Measurements from ENCODE around the gene MAN1C1. TPM values are rescaled to one million over a fixed set of nuclear protein-coding genes. Genes with fewer than 3 reads are reported as not detected.

The MAN1C1 gene
- total RNA-seq, 2 experiments from 2014 or later, result 22.3 to 24.1 TPM

GRCh38 chr1:25673456-25673855 lies 56.9 kb downstream of the MAN1C1 start:
- POLR2A ChIA-PET, result no interaction called here
- Mint-ChIP-seq H3K4me3 (no peak overlapping the region), H3K9me3 (no peaks in the 10 kb centered on the region), H3K36me3 (ENCODE audit: low read depth) (peaks cover 38% of the 10 kb centered on the region), H3K27ac (no peak overlapping the region), H3K27me3 (peaks cover 71% of the 10 kb centered on the region), H3K4me1 (peaks cover 54% of the 10 kb centered on the region)
- CTCF ChIA-PET, result no interaction called here
- no peak for DNase-seq

GRCh38 chr1:25673962-25674806 lies 57.6 kb downstream of the MAN1C1 start:
- POLR2A ChIA-PET, result no interaction called here

GRCh38 chr1:25674807-25675084 lies 58.2 kb downstream of the MAN1C1 start:
- POLR2A ChIA-PET, result interaction anchor here (0.6 kb wide), 1 partner anchor 428 kb away, joined by 3 read pairs; the partner anchor contains the start of gene RSRP1
- Mint-ChIP-seq H3K4me1 (peaks cover 51% of the 10 kb centered on the region), H3K4me3 (no peak overlapping the region), H3K36me3 (ENCODE audit: low read depth) (peaks cover 43% of the 10 kb centered on the region), H3K9me3 (no peaks in the 10 kb centered on the region), H3K27me3 (peaks cover 79% of the 10 kb centered on the region), H3K27ac (no peak overlapping the region)
- no peak for DNase-seq
- CTCF ChIA-PET, result no interaction called here

More at GRCh38 chr1:25673962-25674806, 57.6 kb downstream of the MAN1C1 start:
- Mint-ChIP-seq H3K27ac (no peak overlapping the region), H3K36me3 (ENCODE audit: low read depth) (peaks cover 43% of the 10 kb centered on the region), H3K4me3 (no peak overlapping the region), H3K4me1 (peaks cover 52% of the 10 kb centered on the region), H3K27me3 (peaks cover 76% of the 10 kb centered on the region), H3K9me3 (no peaks in the 10 kb centered on the region)
- CTCF ChIA-PET, result no interaction called here
- no peak for DNase-seq

GRCh38 chr1:25675729-25676476 lies 59.3 kb downstream of the MAN1C1 start:
- peaks cover 84% of the 10 kb centered on the region for H3K27me3 Mint-ChIP-seq
- peak overlapping the region; percentile 22 for H3K4me3 Mint-ChIP-seq
- DNase-seq, result peak; percentile 92
- peak overlapping the region; percentile 23 for H3K27ac Mint-ChIP-seq
- peaks cover 51% of the 10 kb centered on the region for H3K4me1 Mint-ChIP-seq
- H3K9me3 Mint-ChIP-seq, result no peaks in the 10 kb centered on the region
- POLR2A ChIA-PET, result interaction anchor here (0.8 to 2.7 kb wide), 17 partner anchors 8 to 144 kb away, joined by 3 to 28 read pairs (median 6); partner anchors contain the start of genes MAN1C1 and MTFR1L
- peaks cover 45% of the 10 kb centered on the region for H3K36me3 Mint-ChIP-seq (ENCODE audit: low read depth)
- CTCF ChIA-PET, result interaction anchor here (0.7 to 2.6 kb wide), 10 partner anchors 14 to 124 kb away, joined by 3 to 19 read pairs (median 4); partner anchors contain the start of gene MAN1C1

DNA sequence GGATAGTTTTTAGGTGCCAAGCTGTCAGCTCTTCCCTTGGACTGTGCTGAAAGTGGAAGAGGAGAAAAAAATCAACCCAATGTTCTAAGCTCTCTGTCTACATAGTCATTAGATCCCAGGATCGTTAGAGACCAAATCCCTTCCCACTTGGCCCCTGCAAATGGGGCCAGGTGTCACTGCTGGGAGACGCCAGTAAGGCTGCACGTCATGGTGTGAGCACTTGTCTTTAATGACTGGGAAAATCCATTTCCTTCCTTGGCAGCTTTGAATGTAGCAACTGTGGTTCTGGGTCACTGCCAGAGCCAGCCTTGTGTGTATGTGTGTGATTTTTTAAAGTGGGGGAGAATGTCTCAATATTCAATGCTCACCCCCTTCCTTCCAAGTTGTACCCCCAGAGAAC lies 59.9 kb downstream of the MAN1C1 start:
- ChIA-PET CTCF (interaction anchor here (0.8 to 2.6 kb wide), 10 partner anchors 17 to 123 kb away, joined by 3 to 19 read pairs (median 4); partner anchors contain the start of gene MAN1C1), POLR2A (interaction anchor here (0.8 to 2.7 kb wide), 17 partner anchors 9 to 143 kb away, joined by 3 to 28 read pairs (median 6); partner anchors contain the start of genes MAN1C1 and MTFR1L)
- Mint-ChIP-seq H3K36me3 (ENCODE audit: low read depth) (peaks cover 39% of the 10 kb centered on the region), H3K9me3 (no peaks in the 10 kb centered on the region), H3K27ac (no peak overlapping the region), H3K27me3 (peaks cover 80% of the 10 kb centered on the region), H3K4me3 (peak overlapping the region; percentile 22), H3K4me1 (peaks cover 51% of the 10 kb centered on the region)
- DNase-seq, result no peak

DNA sequence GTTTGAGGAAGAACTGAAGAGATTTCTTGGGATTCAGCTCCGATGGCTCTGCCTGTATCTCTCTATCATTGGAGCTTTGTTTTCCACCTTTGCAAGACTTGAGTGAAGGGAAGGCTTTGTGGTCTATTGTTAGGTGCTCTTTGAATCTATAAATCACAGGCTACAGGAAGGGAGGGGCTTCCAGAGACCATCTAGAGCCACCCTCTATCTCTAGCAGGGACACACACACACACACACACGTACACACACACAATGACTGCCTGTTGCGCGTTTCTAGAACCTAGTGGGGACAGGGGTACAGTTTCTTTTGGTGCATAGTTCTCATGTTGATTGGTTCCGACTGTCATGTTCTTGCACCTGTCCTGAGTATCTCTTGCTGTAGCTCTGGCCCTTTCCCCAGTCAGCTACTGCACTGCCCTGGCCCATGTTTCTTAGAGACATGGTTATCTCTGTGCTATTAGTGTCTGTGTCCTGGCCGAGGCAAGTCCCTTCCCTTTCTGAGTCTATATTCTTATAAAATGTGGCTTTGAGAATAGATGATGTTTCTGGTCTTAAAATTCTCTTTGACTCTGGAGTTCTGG lies 60.7 kb downstream of the MAN1C1 start:
- Mint-ChIP-seq H3K27ac (no peak overlapping the region), H3K4me1 (peaks cover 51% of the 10 kb centered on the region), H3K4me3 (no peak overlapping the region), H3K9me3 (no peaks in the 10 kb centered on the region), H3K27me3 (peaks cover 80% of the 10 kb centered on the region), H3K36me3 (ENCODE audit: low read depth) (peaks cover 35% of the 10 kb centered on the region)
- no peak for DNase-seq
- ChIA-PET CTCF (interaction anchor here (0.5 to 2.6 kb wide), 8 partner anchors 14 to 632 kb away, joined by 3 to 19 read pairs (median 6); no protein-coding TSS in a partner anchor), POLR2A (interaction anchor here (1.1 to 2.7 kb wide), 15 partner anchors 9 to 142 kb away, joined by 3 to 28 read pairs (median 9); partner anchors contain the start of genes MAN1C1 and MTFR1L)

GRCh38 chr1:25679171-25679570 lies 62.6 kb downstream of the MAN1C1 start:
- no peak overlapping the region for H3K27ac Mint-ChIP-seq
- H3K36me3 Mint-ChIP-seq (ENCODE audit: low read depth), result peaks cover 24% of the 10 kb centered on the region
- CTCF ChIA-PET, result no interaction called here
- no peak overlapping the region for H3K4me3 Mint-ChIP-seq
- H3K27me3 Mint-ChIP-seq, result peaks cover 71% of the 10 kb centered on the region
- H3K9me3 Mint-ChIP-seq, result no peaks in the 10 kb centered on the region
- DNase-seq, result no peak
- POLR2A ChIA-PET, result no interaction called here
- H3K4me1 Mint-ChIP-seq, result peaks cover 42% of the 10 kb centered on the region

- Mint-ChIP-seq H3K27me3 (peaks cover 73% of the 10 kb centered on the region), H3K9me3 (no peaks in the 10 kb centered on the region), H3K4me1 (peaks cover 27% of the 10 kb centered on the region), H3K36me3 (ENCODE audit: low read depth) (peaks cover 18% of the 10 kb centered on the region), H3K27ac (no peak overlapping the region), H3K4me3 (no peak overlapping the region)
- no peak for DNase-seq
- CTCF ChIA-PET, result no interaction called here
- POLR2A ChIA-PET, result no interaction called here
Measured at GRCh38 chr1:25680701-25681100, 64.1 kb downstream of the MAN1C1 start.

- peaks cover 68% of the 10 kb centered on the region for H3K27me3 Mint-ChIP-seq
- no peak overlapping the region for H3K27ac Mint-ChIP-seq
Measured at GRCh38 chr1:25682059-25682601, 65.5 kb downstream of the MAN1C1 start.

GRCh38 chr1:25683177-25683576 lies 66.6 kb downstream of the MAN1C1 start:
- Mint-ChIP-seq H3K36me3 (ENCODE audit: low read depth) (peaks cover 18% of the 10 kb centered on the region), H3K27me3 (peaks cover 66% of the 10 kb centered on the region), H3K4me1 (peaks cover 3% of the 10 kb centered on the region), H3K27ac (no peak overlapping the region), H3K4me3 (no peak overlapping the region), H3K9me3 (no peaks in the 10 kb centered on the region)
- CTCF ChIA-PET, result no interaction called here
- no peak for DNase-seq
- POLR2A ChIA-PET, result interaction anchor here (0.9 kb wide), 1 partner anchor 63 kb away, joined by 3 read pairs; no protein-coding TSS in a partner anchor

More at GRCh38 chr1:25682059-25682601, 65.5 kb downstream of the MAN1C1 start:
- POLR2A ChIA-PET, result no interaction called here
- Mint-ChIP-seq H3K4me3 (no peak overlapping the region), H3K9me3 (no peaks in the 10 kb centered on the region), H3K36me3 (ENCODE audit: low read depth) (peaks cover 23% of the 10 kb centered on the region), H3K4me1 (peaks cover 12% of the 10 kb centered on the region)
- DNase-seq, result no peak
- CTCF ChIA-PET, result no interaction called here

- Mint-ChIP-seq H3K4me3 (no peak overlapping the region), H3K36me3 (ENCODE audit: low read depth) (peaks cover 13% of the 10 kb centered on the region), H3K27me3 (peaks cover 61% of the 10 kb centered on the region), H3K9me3 (no peaks in the 10 kb centered on the region), H3K4me1 (peaks cover 2% of the 10 kb centered on the region), H3K27ac (no peak overlapping the region)
- ChIA-PET POLR2A (interaction anchor here (0.9 kb wide), 1 partner anchor 64 kb away, joined by 3 read pairs; no protein-coding TSS in a partner anchor), CTCF (no interaction called here)
- DNase-seq, result no peak
Measured at GRCh38 chr1:25683731-25684130, 67.1 kb downstream of the MAN1C1 start.

DNA sequence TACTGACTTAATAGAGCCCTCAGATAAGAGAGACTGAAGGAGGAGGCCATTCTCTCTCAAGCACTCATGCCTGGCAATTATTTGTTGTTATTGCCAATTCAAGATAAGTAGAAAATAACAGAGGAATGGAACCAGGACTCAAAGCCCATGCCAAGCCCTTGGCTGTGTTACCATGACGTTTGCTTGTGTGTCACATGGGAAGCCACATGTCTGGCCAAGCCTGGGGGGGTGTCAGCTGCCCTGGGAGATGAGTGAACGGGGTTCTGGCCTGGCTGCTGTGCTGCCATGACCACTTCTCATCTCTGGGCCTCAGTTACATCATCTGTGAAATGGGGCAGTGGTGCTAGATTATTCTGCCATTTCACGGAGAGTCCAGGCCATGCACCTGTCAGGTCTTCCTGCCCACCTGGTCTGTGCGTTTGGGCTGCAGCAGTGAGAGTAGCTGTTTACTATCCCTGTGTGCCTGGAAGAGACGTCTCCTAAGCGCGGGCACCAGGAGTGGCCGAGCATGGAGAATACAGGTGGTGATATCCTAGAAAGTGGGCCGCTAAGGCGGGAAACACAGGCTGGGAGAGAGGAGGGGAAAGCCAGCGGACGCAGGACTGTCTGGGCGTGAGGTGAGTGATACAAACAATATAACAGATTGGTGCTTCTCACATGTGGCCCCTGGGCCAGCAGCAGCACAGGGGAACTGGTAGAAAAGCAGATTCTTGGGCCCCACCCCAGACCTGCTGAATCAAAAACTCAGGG lies 67.8 kb downstream of the MAN1C1 start:
- no peaks in the 10 kb centered on the region for H3K9me3 Mint-ChIP-seq
- DNase-seq, result no peak
- H3K36me3 Mint-ChIP-seq (ENCODE audit: low read depth), result peaks cover 10% of the 10 kb centered on the region
- no peak overlapping the region for H3K4me3 Mint-ChIP-seq
- H3K4me1 Mint-ChIP-seq, result no peaks in the 10 kb centered on the region
- H3K27ac Mint-ChIP-seq, result no peak overlapping the region
- ChIA-PET CTCF (interaction anchor here (1.1 kb wide), 1 partner anchor 112 kb away, joined by 3 read pairs; no protein-coding TSS in a partner anchor), POLR2A (interaction anchor here (1.5 kb wide), 1 partner anchor 20 kb away, joined by 4 read pairs; no protein-coding TSS in a partner anchor)
- H3K27me3 Mint-ChIP-seq, result peaks cover 58% of the 10 kb centered on the region

All from activated CD4-positive, alpha-beta memory T cell treated with anti-CD3 and anti-CD28 coated beads, Interleukin-2, amount 10 ng/mL, durations not matched to agents 7 days and 5 days (primary cell).